ENCODE data around the gene BPIFB4.
"Not testable (repeated sequence)": the region's sequence is repeated elsewhere in the genome, so short reads cannot be mapped to it uniquely, and the experiment has no call there.

Gene BPIFB4

DNA sequence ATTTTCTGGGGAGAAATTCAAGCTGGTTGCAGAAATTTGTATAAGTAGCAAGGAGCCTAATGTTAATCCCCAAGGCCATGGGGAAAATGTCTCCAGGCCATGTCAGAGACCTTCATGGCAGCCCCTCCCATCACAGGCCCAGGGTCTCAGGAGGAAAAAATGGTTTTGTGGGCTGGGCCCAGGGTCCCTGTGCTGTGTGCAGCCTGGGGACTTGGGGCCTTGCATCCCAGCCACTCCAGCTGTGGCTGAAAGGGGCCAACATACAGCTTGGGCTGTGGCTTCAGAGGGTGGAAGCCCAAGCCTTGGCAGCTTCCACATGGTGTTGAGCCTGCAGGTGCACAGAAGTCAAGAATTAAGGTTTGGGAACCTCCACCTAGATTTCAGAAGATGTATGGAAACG, 42.9 kb downstream of the BPIFB4 start:
- FAIRE-seq: not testable (repeated sequence)

DNA sequence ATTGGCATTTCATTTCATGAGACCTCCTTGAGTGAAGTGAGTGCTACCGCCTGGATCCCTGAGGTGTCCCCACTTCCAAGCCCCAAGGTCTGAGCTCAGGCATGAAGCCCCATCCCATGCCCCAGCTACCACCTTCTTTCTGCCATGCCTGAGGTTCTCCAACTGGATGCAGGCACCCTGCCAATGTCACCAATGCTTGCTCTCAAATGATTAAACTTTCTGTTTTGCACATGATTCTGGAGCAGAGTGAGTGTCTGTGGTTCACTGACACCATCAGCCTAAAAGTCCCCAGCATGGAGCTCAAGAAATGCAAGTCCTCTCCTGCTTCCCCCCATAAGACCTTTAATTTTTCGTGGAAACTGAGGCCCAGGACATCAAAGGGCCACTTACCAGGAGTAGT, 44.8 kb downstream of the BPIFB4 start:
- no peak for FAIRE-seq

- FAIRE-seq: no peak
Observed at GRCh38 chr20:33124994-33125393, 45.6 kb downstream of the BPIFB4 start.

- FAIRE-seq: no peak
Observed at GRCh38 chr20:33125983-33126382, 46.5 kb downstream of the BPIFB4 start.

GRCh38 chr20:33127422-33128097, 48.1 kb downstream of the BPIFB4 start:
- FAIRE-seq: no peak

DNA sequence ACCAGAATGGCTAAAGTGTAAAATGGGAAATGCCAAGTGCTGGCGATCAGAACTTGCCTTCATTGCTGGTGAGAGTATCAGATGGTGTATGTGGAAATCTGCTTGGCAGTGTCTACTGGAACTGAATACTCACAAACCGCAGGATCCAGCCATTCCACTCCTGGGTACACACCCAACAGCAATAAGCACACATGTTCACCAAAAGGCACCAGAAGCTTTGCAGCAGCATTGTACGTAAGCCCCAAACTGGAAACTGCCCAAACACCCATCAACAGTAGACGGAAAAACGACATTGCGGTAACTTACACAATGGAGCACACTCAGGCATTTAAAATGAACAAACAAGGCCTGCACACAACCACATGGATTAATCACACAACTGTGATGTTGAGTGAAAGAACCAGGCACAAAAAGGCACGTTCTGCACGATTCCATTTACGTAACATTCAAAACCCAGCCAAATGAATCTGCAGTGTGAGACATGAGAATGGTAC, 51.2 kb downstream of the BPIFB4 start:
- no peak for FAIRE-seq

GRCh38 chr20:33131949-33132473, 52.6 kb downstream of the BPIFB4 start:
- FAIRE-seq: no peak

- FAIRE-seq: no peak
Observed at GRCh38 chr20:33132513-33133372, 53.3 kb downstream of the BPIFB4 start.

- FAIRE-seq: no peak
Observed at GRCh38 chr20:33133373-33133941, 54.0 kb downstream of the BPIFB4 start.

GRCh38 chr20:33137195-33137594, 57.8 kb downstream of the BPIFB4 start:
- no peak for FAIRE-seq

DNA sequence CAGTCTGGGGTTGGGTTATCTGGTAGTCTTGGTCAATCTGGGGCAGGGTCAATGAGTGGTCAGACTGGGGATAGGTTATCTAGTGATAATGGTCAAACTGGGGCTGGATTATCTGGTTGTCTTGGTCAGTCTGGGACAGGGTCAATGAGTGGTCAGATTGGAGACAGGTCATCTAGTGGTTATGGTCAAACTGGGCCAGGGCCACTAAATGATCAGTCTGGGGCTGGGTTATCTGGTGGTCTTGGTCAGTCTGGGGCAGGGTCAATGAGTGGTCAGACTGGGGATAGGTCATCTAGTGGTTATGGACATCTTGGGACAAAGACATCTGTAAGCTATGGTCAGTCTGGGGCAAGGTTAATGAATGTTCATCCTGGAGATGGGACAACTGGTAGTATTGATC, 60.0 kb downstream of the BPIFB4 start:
- no peak for FAIRE-seq

GRCh38 chr20:33145521-33145920, 66.1 kb downstream of the BPIFB4 start:
- no peak for FAIRE-seq

DNA sequence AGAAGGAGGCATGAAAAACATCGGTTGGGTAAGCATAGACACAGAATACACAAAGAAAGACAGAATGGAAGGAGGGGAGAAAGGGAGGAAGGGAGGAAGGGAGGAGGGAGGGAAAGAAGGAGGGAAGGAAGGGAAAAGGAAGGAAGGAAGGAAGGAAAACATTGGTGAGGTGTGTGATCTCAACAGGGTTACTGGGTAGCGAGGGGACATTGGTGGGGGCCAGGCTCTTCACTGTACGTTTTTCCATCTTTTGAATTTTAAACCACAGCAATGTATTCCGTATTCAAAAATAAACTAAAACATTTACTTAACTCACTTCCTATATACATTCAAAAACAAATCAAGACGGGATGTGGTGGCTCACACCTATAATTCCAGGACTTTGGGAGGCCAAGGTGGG, 67.9 kb downstream of the BPIFB4 start:
- FAIRE-seq: no peak

- FAIRE-seq: no peak
Observed at GRCh38 chr20:33148040-33148439, 68.6 kb downstream of the BPIFB4 start.

DNA sequence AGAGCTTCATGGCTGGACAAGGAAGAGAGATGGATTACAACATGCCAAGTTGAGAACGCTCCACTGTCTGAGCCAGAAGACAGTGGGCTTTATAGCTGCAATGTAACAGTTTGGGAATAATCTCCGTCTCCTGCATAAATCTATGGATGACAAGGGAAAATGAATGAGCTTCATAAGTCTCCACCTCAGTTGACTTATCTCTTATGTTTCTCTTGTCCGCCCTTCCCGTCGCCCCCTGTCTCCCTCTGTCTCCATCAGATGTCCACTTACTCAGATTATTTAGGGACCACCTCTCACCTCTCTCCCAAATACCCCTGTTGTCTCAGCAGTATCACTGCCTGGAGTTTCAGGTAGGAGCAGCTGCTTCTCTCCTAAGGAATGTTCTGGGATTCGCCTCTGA, 74.8 kb downstream of the BPIFB4 start:
- no peak for FAIRE-seq

GRCh38 chr20:33158637-33159385, 79.4 kb downstream of the BPIFB4 start:
- FAIRE-seq: no peak

GRCh38 chr20:33159713-33160112, 80.3 kb downstream of the BPIFB4 start:
- FAIRE-seq: no peak

DNA sequence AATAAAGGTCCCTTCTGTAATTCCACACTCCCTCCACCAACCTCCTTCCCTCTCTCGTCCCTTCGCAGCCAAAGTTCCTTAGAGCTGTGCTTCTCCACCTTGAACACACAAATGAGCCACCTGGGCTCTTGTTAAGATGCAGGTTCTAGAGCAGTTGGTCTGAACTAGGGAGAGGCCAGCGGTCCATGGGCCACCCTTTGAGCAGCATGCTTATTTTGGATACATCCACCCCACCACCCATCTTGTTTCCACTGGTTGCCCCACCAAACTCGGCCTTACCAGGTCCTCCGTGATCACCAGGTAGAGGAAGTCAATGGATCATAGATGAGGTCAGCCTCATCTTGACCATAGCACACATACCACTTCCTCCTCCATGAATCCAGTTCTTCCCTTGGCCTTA, 81.2 kb downstream of the BPIFB4 start:
- FAIRE-seq: no peak
